CD14-positive monocyte (primary cell): Measurements from ENCODE around the gene GEN1. TPM values are rescaled to one million over a fixed set of nuclear protein-coding genes. Genes with fewer than 3 reads are reported as not detected.

Experiments
- DNase-seq, 3 donors: peaks; one replicate each; pipeline ENCODE4 v3.0.0-alpha.2; 2011 to 2022
- H2AFZ ChIP-seq: 2 replicates; pipeline ENCODE4 v1.6.0; 2012; ENCODE audit warnings: mild to moderate bottlenecking, low read depth, low read length, inconsistent platforms; ENCODE audit not compliant: insufficient read depth, poor library complexity, severe bottlenecking
- H3K27ac ChIP-seq, 2 donors: 1 replicate in 1 of 2; 2 replicates in 1 of 2; pipeline ENCODE4 v1.5.1; 2012 to 2013; ENCODE audit warnings: low read length in 2 of 2, control low read depth in 1 of 2, inconsistent platforms in 1 of 2, low read depth in 1 of 2, mild to moderate bottlenecking in 1 of 2
- H3K27me3 ChIP-seq, 2 donors: one replicate each; pipeline versions ENCODE4 v1.6.0 to v1.6.1; 2011 to 2013; ENCODE audit warnings: low read length in 2 of 2; ENCODE audit not compliant: control insufficient read depth in 2 of 2, insufficient read depth in 2 of 2
- H3K36me3 ChIP-seq, 2 donors: replicated peaks in 1 of 2; 1 replicate in 1 of 2; 2 replicates in 1 of 2; pipeline versions ENCODE4 v1.5.1 to v1.6.1; 2012 to 2013; ENCODE audit warnings: low read length in 2 of 2, control low read depth in 1 of 2, inconsistent platforms in 1 of 2, mild to moderate bottlenecking in 1 of 2; ENCODE audit not compliant: insufficient read depth in 2 of 2, control insufficient read depth in 1 of 2
- H3K4me1 ChIP-seq, 2 donors: 1 replicate in 1 of 2; 2 replicates in 1 of 2; pipeline versions ENCODE4 v1.5.1 to v1.6.1; 2012 to 2013; ENCODE audit warnings: low read length in 2 of 2, control low read depth in 1 of 2, inconsistent platforms in 1 of 2, mild to moderate bottlenecking in 1 of 2, moderate library complexity in 1 of 2; ENCODE audit not compliant: insufficient read depth in 2 of 2, control insufficient read depth in 1 of 2
- H3K4me2 ChIP-seq: replicated peaks from 2 replicates; pipeline ENCODE3; 2012; ENCODE audit warnings: low read length, moderate library complexity, mild to moderate bottlenecking; ENCODE audit not compliant: poor library complexity, severe bottlenecking; ENCODE audit errors: extremely low read depth
- H3K4me3 ChIP-seq, 3 experiments: fragments of 200-600 bp in 1 of 3; sonication (generic) in 1 of 3; replicated peaks in 1 of 3; 1 replicate in 2 of 3; 2 replicates in 1 of 3; pipeline ENCODE4 v1.5.1; 2011 to 2013; ENCODE audit warnings: low read length in 3 of 3, mild to moderate bottlenecking in 3 of 3, control low read depth in 2 of 3, low read depth in 2 of 3, inconsistent platforms in 1 of 3, moderate library complexity in 1 of 3
- H3K79me2 ChIP-seq: 2 replicates; pipeline ENCODE4 v1.6.0; 2012; ENCODE audit warnings: mild to moderate bottlenecking, control low read depth, inconsistent platforms, low read length, moderate library complexity; ENCODE audit not compliant: insufficient read depth
- H3K9ac ChIP-seq: 2 replicates; pipeline ENCODE4 v1.6.0; 2017; ENCODE audit warnings: low read length, mild to moderate bottlenecking; ENCODE audit not compliant: insufficient read depth, poor library complexity, severe bottlenecking
- H3K9me3 ChIP-seq, 2 donors: replicated peaks in 1 of 2; 1 replicate in 1 of 2; 2 replicates in 1 of 2; pipeline versions ENCODE4 v1.5.1 to v1.6.1; 2012 to 2013; ENCODE audit warnings: low read length in 2 of 2, control low read depth in 1 of 2; ENCODE audit not compliant: control insufficient read depth in 1 of 2, insufficient read depth in 1 of 2
- H4K20me1 ChIP-seq: 2 replicates; pipeline ENCODE4 v1.6.0; 2012; ENCODE audit warnings: mild to moderate bottlenecking, low read length, control low read depth, moderate library complexity; ENCODE audit not compliant: insufficient read depth
- H3K27ac Mint-ChIP-seq, 7 donors: one replicate each; pipeline ENCODE4 v1.8.0; 2020; ENCODE audit warnings: mild to moderate bottlenecking in 7 of 7, mixed read lengths in 7 of 7, moderate library complexity in 6 of 7, inconsistent platforms in 2 of 7
- H3K27me3 Mint-ChIP-seq, 3 donors: one replicate each; pipeline ENCODE4 v1.8.0; 2021 to 2022; ENCODE audit warnings: low read depth in 3 of 3, mild to moderate bottlenecking in 3 of 3, mixed read lengths in 3 of 3, moderate library complexity in 3 of 3, inconsistent platforms in 1 of 3
- H3K36me3 Mint-ChIP-seq, 2 donors: one replicate each; pipeline ENCODE4 v1.8.0; 2020; ENCODE audit warnings: mixed read lengths in 2 of 2, inconsistent platforms in 1 of 2, mild to moderate bottlenecking in 1 of 2
- H3K4me1 Mint-ChIP-seq: one replicate; pipeline ENCODE4 v1.8.0; 2020; ENCODE audit warnings: mild to moderate bottlenecking, mixed read lengths
- H3K4me3 Mint-ChIP-seq, 2 donors: one replicate each; pipeline ENCODE4 v1.8.0; 2020; ENCODE audit warnings: mild to moderate bottlenecking in 2 of 2, mixed read lengths in 2 of 2, moderate library complexity in 1 of 2
- H3K9me3 Mint-ChIP-seq, 7 donors: one replicate each; pipeline ENCODE4 v1.8.0; 2020 to 2022; ENCODE audit warnings: mixed read lengths in 7 of 7, mild to moderate bottlenecking in 6 of 7, moderate library complexity in 6 of 7, inconsistent platforms in 2 of 7
- WGBS: methylation state at CpG from one replicate; pipeline ENCODE4 v1.1.5; 2013; ENCODE audit warnings: missing lambda C conversion rate; ENCODE audit not compliant: insufficient coverage; 5-methylcytosine and 5-hydroxymethylcytosine counted together
- intact Hi-C, 2 donors: fragments of 100-400 bp; cut with micrococcal nuclease; formaldehyde crosslinking; loops; one replicate each; pipeline versions ENCODE4 v1.15.0 to v1.15.1; 2023
- polyA plus RNA-seq, 3 donors: library from polyadenylated mRNA; depleted of rRNA in 1 of 3; unstranded in 2 of 3; stranded (reverse) in 1 of 3; fragments of 300-500 nt in 2 of 3; fragments of >200 nt in 1 of 3; fragmentation: Illumina TruSeq in 2 of 3; gene quantifications; 1 replicate in 2 of 3; 2 replicates in 1 of 3; pipeline ENCODE4 v1.2.3, GENCODE V29; 2012 to 2021
- TF ChIP-seq, protein P1 (sequence below): fragments of 200-600 bp; IDR thresholded peaks from one replicate; pipeline ENCODE4 v1.8.0; 2022; ENCODE audit warnings: antibody characterized with exemption, mild to moderate bottlenecking

The GEN1 gene
- polyA plus RNA-seq, 3 donors: 0.79 to 3.6 (median 0.96) TPM

- Histone ChIP-seq H3K9me3 (no peaks in the 10 kb centered on the region), H3K9ac (no peak overlapping the region), H4K20me1 (no peaks in the 10 kb centered on the region), H3K79me2 (peaks cover 26% of the 10 kb centered on the region), H3K27me3 (no peaks in the 10 kb centered on the region), H3K36me3 (peaks cover 21 to 32% of the 10 kb centered on the region in 2 donors), H2AFZ (no peak overlapping the region), H3K4me2 (no peak overlapping the region), H3K27ac (no peak overlapping the region), H3K4me3 (no peak overlapping the region), H3K4me1 (peaks cover 11 to 21% of the 10 kb centered on the region in 2 donors)
- Mint-ChIP-seq H3K4me1 (peaks cover 19% of the 10 kb centered on the region), H3K27me3 (no peaks in the 10 kb centered on the region), H3K27ac (no peak overlapping the region), H3K9me3 (no peaks in the 10 kb centered on the region), H3K36me3 (peaks cover 17 to 28% of the 10 kb centered on the region in 2 donors), H3K4me3 (no peak overlapping the region)
- intact Hi-C loops: no loop called here
- DNase-seq: no peak
- TF ChIP-seq, protein P1, sequence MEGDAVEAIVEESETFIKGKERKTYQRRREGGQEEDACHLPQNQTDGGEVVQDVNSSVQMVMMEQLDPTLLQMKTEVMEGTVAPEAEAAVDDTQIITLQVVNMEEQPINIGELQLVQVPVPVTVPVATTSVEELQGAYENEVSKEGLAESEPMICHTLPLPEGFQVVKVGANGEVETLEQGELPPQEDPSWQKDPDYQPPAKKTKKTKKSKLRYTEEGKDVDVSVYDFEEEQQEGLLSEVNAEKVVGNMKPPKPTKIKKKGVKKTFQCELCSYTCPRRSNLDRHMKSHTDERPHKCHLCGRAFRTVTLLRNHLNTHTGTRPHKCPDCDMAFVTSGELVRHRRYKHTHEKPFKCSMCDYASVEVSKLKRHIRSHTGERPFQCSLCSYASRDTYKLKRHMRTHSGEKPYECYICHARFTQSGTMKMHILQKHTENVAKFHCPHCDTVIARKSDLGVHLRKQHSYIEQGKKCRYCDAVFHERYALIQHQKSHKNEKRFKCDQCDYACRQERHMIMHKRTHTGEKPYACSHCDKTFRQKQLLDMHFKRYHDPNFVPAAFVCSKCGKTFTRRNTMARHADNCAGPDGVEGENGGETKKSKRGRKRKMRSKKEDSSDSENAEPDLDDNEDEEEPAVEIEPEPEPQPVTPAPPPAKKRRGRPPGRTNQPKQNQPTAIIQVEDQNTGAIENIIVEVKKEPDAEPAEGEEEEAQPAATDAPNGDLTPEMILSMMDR: no peak
- no CpG with 5 or more reads among the region's 2 CpGs for WGBS
Measured at GRCh38 chr2:17765398-17765797, 11.5 kb downstream of the GEN1 start.

GRCh38 chr2:17768894-17769293 is 15.0 kb downstream of the GEN1 start:
- H3K27me3 ChIP-seq: no peaks in the 10 kb centered on the region
- H3K36me3 Mint-ChIP-seq: peaks cover 26 to 35% of the 10 kb centered on the region in 2 donors
- H3K27ac Mint-ChIP-seq: no peak overlapping the region
- no peak overlapping the region for H3K9ac ChIP-seq
- intact Hi-C loops: no loop called here
- TF ChIP-seq, protein P1: no peak
- no peak overlapping the region for H3K27ac ChIP-seq
- H3K4me3 Mint-ChIP-seq: no peak overlapping the region
- peaks cover 42 to 60% of the 10 kb centered on the region in 2 donors for H3K36me3 ChIP-seq
- H3K4me1 ChIP-seq: peaks cover 0 to 2% of the 10 kb centered on the region in 2 donors
- no peak overlapping the region for H3K4me3 ChIP-seq
- no peaks in the 10 kb centered on the region for H3K9me3 Mint-ChIP-seq
- H3K4me2 ChIP-seq: no peak overlapping the region
- no peak overlapping the region for H2AFZ ChIP-seq
- peaks cover 2% of the 10 kb centered on the region for H3K4me1 Mint-ChIP-seq
- no peak for DNase-seq
- 67% methylated on average over 4 of the region's 4 CpGs for WGBS
- H3K27me3 Mint-ChIP-seq: no peaks in the 10 kb centered on the region
- peaks cover 3% of the 10 kb centered on the region for H3K79me2 ChIP-seq
- no peaks in the 10 kb centered on the region for H3K9me3 ChIP-seq
- H4K20me1 ChIP-seq: no peaks in the 10 kb centered on the region
